ENCODE measurements around the gene RAPGEF3. TPM values are rescaled to one million over a fixed set of nuclear protein-coding genes. Genes with fewer than 3 reads are reported as not detected.

Gene RAPGEF3
- total and polyA plus RNA-seq, 9 of the 15 experiments (the other 6 are each of a cell fraction or from before 2014, with no cell fraction given) = 0.03 to 0.78 (median 0.37) TPM; not detected in 1

GRCh38 chr12:47757840-47758583 is 668 bp downstream of the RAPGEF3 start:
- no TSS peak for BruUV-seq (replicated peaks)
- H2AFZ ChIP-seq (ENCODE audit: low read depth, low read length) = 0 out of 2 replicates have a peak overlapping the region, but pooled peaks have one; percentile 97
- no peaks in the 10 kb centered on the region for H3K9me3 ChIP-seq (replicated peaks; ENCODE audit: control insufficient read depth, insufficient read depth, low read depth, low read length)
- no peak for DNase-seq (ENCODE audit: extremely low read depth in 1 of 4, low spot score in 3 of 4)
- POLR2A ChIA-PET = interaction anchor here (0.8 to 2.3 kb wide), 11 partner anchors 9 to 83 kb away, joined by 3 to 7 read pairs (median 4); partner anchors contain the start of gene RPAP3
- peak overlapping the region; percentile 88 for H3K4me2 ChIP-seq (ENCODE audit: insufficient read depth, low read length)
- peak overlapping the region; percentile 57 for H3K4me3 ChIP-seq
- H3K27ac ChIP-seq (ENCODE audit: extremely low read depth, low read depth, low read length) = no peak overlapping the region
- in situ Hi-C loops (cut with MboI) = no loop called here
- no peaks in the 10 kb centered on the region for H3K27me3 ChIP-seq (ENCODE audit: control insufficient read depth in 2 of 2, insufficient read depth in 2 of 2, low read length in 2 of 2)
- no peaks in the 10 kb centered on the region for H4K20me1 ChIP-seq (replicated peaks; ENCODE audit: control insufficient read depth, insufficient read depth, low read length)
- TF ChIP-seq E2F8 (IDR thresholded peaks at IDR 0.05; ENCODE audit: low read depth, partially characterized antibody) = no peak
- TF ChIP-seq TFE3 (CRISPR knock-in tag; IDR thresholded peaks at IDR 0.05) = no peak
- TF ChIP-seq ZNF311 (CRISPR knock-in tag; IDR thresholded peaks at IDR 0.05) = no peak
- TF ChIP-seq, protein P1, sequence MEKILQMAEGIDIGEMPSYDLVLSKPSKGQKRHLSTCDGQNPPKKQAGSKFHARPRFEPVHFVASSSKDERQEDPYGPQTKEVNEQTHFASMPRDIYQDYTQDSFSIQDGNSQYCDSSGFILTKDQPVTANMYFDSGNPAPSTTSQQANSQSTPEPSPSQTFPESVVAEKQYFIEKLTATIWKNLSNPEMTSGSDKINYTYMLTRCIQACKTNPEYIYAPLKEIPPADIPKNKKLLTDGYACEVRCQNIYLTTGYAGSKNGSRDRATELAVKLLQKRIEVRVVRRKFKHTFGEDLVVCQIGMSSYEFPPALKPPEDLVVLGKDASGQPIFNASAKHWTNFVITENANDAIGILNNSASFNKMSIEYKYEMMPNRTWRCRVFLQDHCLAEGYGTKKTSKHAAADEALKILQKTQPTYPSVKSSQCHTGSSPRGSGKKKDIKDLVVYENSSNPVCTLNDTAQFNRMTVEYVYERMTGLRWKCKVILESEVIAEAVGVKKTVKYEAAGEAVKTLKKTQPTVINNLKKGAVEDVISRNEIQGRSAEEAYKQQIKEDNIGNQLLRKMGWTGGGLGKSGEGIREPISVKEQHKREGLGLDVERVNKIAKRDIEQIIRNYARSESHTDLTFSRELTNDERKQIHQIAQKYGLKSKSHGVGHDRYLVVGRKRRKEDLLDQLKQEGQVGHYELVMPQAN (IDR thresholded peaks at IDR 0.05; ENCODE audit: borderline replicate concordance) = no peak
- TF ChIP-seq KAT8 (IDR thresholded peaks at IDR 0.05; ENCODE audit: low read depth) = no peak
- TF ChIP-seq, protein P2, sequence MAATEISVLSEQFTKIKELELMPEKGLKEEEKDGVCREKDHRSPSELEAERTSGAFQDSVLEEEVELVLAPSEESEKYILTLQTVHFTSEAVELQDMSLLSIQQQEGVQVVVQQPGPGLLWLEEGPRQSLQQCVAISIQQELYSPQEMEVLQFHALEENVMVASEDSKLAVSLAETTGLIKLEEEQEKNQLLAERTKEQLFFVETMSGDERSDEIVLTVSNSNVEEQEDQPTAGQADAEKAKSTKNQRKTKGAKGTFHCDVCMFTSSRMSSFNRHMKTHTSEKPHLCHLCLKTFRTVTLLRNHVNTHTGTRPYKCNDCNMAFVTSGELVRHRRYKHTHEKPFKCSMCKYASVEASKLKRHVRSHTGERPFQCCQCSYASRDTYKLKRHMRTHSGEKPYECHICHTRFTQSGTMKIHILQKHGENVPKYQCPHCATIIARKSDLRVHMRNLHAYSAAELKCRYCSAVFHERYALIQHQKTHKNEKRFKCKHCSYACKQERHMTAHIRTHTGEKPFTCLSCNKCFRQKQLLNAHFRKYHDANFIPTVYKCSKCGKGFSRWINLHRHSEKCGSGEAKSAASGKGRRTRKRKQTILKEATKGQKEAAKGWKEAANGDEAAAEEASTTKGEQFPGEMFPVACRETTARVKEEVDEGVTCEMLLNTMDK (IDR thresholded peaks at IDR 0.05; ENCODE audit: borderline replicate concordance, insufficient read depth, low read depth, low read length, poor library complexity, severe bottlenecking) = no peak
- TF ChIP-seq HDGF (IDR thresholded peaks at IDR 0.05) = no peak
- no peak for TF ChIP-seq IRF1 (CRISPR knock-in tag; IDR thresholded peaks at IDR 0.05; ENCODE audit: borderline replicate concordance)
- no peak for FAIRE-seq
- no peaks in the 10 kb centered on the region for H3K36me3 ChIP-seq (ENCODE audit: control insufficient read depth, insufficient read depth, low read length)
- H3K4me1 ChIP-seq (replicated peaks in 1 of 2; ENCODE audit: control insufficient read depth in 2 of 2, insufficient read depth in 2 of 2, low read length in 2 of 2) = peaks cover 14 to 25% of the 10 kb centered on the region in 2 experiments; a peak in 4 of 5 replicates
- ATAC-seq = no peak
- intact Hi-C loops (cut with micrococcal nuclease) = no loop called here
- no peaks in the 10 kb centered on the region for H3K9me1 ChIP-seq (ENCODE audit: control insufficient read depth, insufficient read depth, low read length)
- peak overlapping the region; percentile 76 to 88; a peak in 3 of 4 replicates for H3K9ac ChIP-seq (ENCODE audit: insufficient read depth in 1 of 2, low read depth in 2 of 2, low read length in 2 of 2)
- CTCF ChIA-PET (ENCODE audit: low intra/inter-chr PET ratio) = interaction anchor here (0.6 to 1.4 kb wide), 4 partner anchors 21 to 1961 kb away, joined by 3 to 4 read pairs (median 3); no protein-coding TSS in a partner anchor
- 55% methylated on average over 17 of the region's 20 CpGs for WGBS (ENCODE audit: insufficient coverage, low coverage, missing lambda C conversion rate)
- H3K79me2 ChIP-seq (ENCODE audit: control insufficient read depth, insufficient read depth, low read length) = no peaks in the 10 kb centered on the region
